GM23338 (cell line): ENCODE results near the gene THSD4. TPM values are rescaled to one million over a fixed set of nuclear protein-coding genes. Genes with fewer than 3 reads are reported as not detected.

Experiments used
- ATAC-seq: fragments of 200-7000 bp; cut with Tn5 transposase; 3 replicates; pipeline ENCODE4 v1.9.1; 2020
- DNase-seq: peaks from one replicate; pipeline ENCODE4 v3.0.0-alpha.2; 2015; ENCODE audit warnings: low spot score
- H2AFZ ChIP-seq: fragments of 200-600 bp; sonication (generic); 2 replicates; pipeline ENCODE4 v1.8.0; 2016; ENCODE audit warnings: antibody characterized with exemption, mild to moderate bottlenecking, moderate library complexity
- H3F3A ChIP-seq: fragments of 200-600 bp; sonication (generic); replicated peaks from 2 replicates; pipeline ENCODE4 v1.8.0; 2017; ENCODE audit warnings: antibody characterized with exemption, mixed run types, low read depth
- H3K27ac ChIP-seq: fragments of 200-600 bp; sonication (generic); 2 replicates; pipeline ENCODE4 v1.6.1; 2016; ENCODE audit warnings: low read depth
- H3K27me3 ChIP-seq: fragments of 200-600 bp; sonication (generic); 2 replicates; pipeline ENCODE4 v1.8.0; 2016; ENCODE audit warnings: mild to moderate bottlenecking, mixed run types, moderate library complexity; ENCODE audit not compliant: insufficient read depth
- H3K36me3 ChIP-seq: fragments of 200-600 bp; sonication (generic); 2 replicates; pipeline ENCODE4 v1.8.0; 2016; ENCODE audit warnings: mild to moderate bottlenecking; ENCODE audit not compliant: insufficient read depth
- H3K4me1 ChIP-seq: fragments of 200-600 bp; sonication (generic); 2 replicates; pipeline ENCODE4 v1.8.0; 2016; ENCODE audit warnings: mild to moderate bottlenecking, moderate library complexity; ENCODE audit not compliant: insufficient read depth
- H3K4me2 ChIP-seq: fragments of 200-600 bp; sonication (generic); 2 replicates; pipeline ENCODE4 v1.7.1; 2017; ENCODE audit warnings: mixed run types
- H3K4me3 ChIP-seq: fragments of 200-600 bp; sonication (generic); 2 replicates; pipeline ENCODE4 v1.6.1; 2016; ENCODE audit warnings: mixed run types
- H3K79me2 ChIP-seq: fragments of 200-600 bp; sonication (generic); replicated peaks from 2 replicates; pipeline ENCODE4 v1.8.0; 2017; ENCODE audit warnings: mild to moderate bottlenecking; ENCODE audit not compliant: insufficient read depth
- H3K9me2 ChIP-seq: fragments of 200-600 bp; sonication (generic); 2 replicates; pipeline ENCODE4 v1.8.0; 2017; ENCODE audit not compliant: insufficient read depth
- H4K20me1 ChIP-seq: fragments of 200-600 bp; sonication (generic); replicated peaks from 2 replicates; pipeline ENCODE4 v1.8.0; 2017; ENCODE audit warnings: mild to moderate bottlenecking; ENCODE audit not compliant: insufficient read depth
- H3K27ac Mint-ChIP-seq: 2 replicates; pipeline ENCODE4 v1.8.0; 2020; ENCODE audit warnings: inconsistent platforms, mild to moderate bottlenecking, moderate library complexity, mixed read lengths
- H3K27me3 Mint-ChIP-seq: 3 replicates; pipeline ENCODE4 v1.8.0; 2022; ENCODE audit warnings: low read depth, mild to moderate bottlenecking, moderate library complexity, mixed read lengths, inconsistent platforms; ENCODE audit not compliant: insufficient read depth, poor library complexity
- H3K36me3 Mint-ChIP-seq: 3 replicates; pipeline ENCODE4 v1.8.0; 2021; ENCODE audit warnings: low read depth, mild to moderate bottlenecking, inconsistent platforms, moderate library complexity, mixed read lengths
- H3K4me1 Mint-ChIP-seq: 3 replicates; pipeline ENCODE4 v1.8.0; 2020; ENCODE audit warnings: mild to moderate bottlenecking, inconsistent platforms, mixed read lengths
- H3K4me3 Mint-ChIP-seq: 3 replicates; pipeline ENCODE4 v1.8.0; 2021; ENCODE audit warnings: moderate library complexity, mild to moderate bottlenecking, inconsistent platforms, mixed read lengths
- H3K9me3 Mint-ChIP-seq: 3 replicates; pipeline ENCODE4 v1.8.0; 2020; ENCODE audit warnings: moderate library complexity, mild to moderate bottlenecking, inconsistent platforms, mixed read lengths
- CREB1 ChIP-seq: fragments of 250-450 bp; sonication (Bioruptor Pico); IDR thresholded peaks from 2 replicates; pipeline ENCODE4 v1.5.0; 2020; ENCODE audit warnings: low read depth, mild to moderate bottlenecking, moderate library complexity
- CTCF ChIP-seq, 2 experiments: fragments of 200-600 bp in 1 of 2; sonication (generic) in 1 of 2; conservative IDR thresholded peaks; 2 replicates each; pipeline versions ENCODE4 v1.5.1 to v1.6.1; 2016 to 2017; ENCODE audit warnings: antibody characterized with exemption in 2 of 2, low read depth in 2 of 2, mild to moderate bottlenecking in 2 of 2, moderate library complexity in 1 of 2
- ETS1 ChIP-seq: IDR thresholded peaks from 2 replicates; pipeline ENCODE4 v1.6.1; 2016; ENCODE audit warnings: antibody characterized with exemption
- EZH2 ChIP-seq: fragments of 200-600 bp; sonication (generic); IDR thresholded peaks from one replicate; pipeline ENCODE4 v1.8.0; 2017; ENCODE audit warnings: antibody characterized with exemption, mild to moderate bottlenecking, low read depth; ENCODE audit not compliant: unreplicated experiment
- EZH2phosphoT487 ChIP-seq: fragments of 200-600 bp; sonication (generic); IDR thresholded peaks from one replicate; pipeline ENCODE4 v1.8.1; 2018; ENCODE audit warnings: antibody characterized with exemption; ENCODE audit not compliant: unreplicated experiment
- JUNB ChIP-seq: IDR thresholded peaks from one replicate; pipeline ENCODE4 v1.6.1; 2016; ENCODE audit warnings: antibody characterized with exemption; ENCODE audit not compliant: unreplicated experiment
- NANOG ChIP-seq: IDR thresholded peaks from 2 replicates; pipeline ENCODE4 v1.6.1; 2016; ENCODE audit warnings: antibody characterized with exemption, borderline replicate concordance
- POLR2AphosphoS5 ChIP-seq: IDR thresholded peaks from 2 replicates; pipeline ENCODE4 v1.6.1; 2016; ENCODE audit warnings: antibody characterized with exemption, low read depth
- REST ChIP-seq: IDR thresholded peaks from one replicate; pipeline ENCODE4 v1.6.1; 2018; ENCODE audit warnings: antibody characterized with exemption; ENCODE audit not compliant: unreplicated experiment
- STAT1 ChIP-seq: IDR thresholded peaks from one replicate; pipeline ENCODE4 v1.6.1; 2016; ENCODE audit warnings: antibody characterized with exemption; ENCODE audit not compliant: unreplicated experiment
- ZNF114 ChIP-seq: fragments of 250-450 bp; sonication (Bioruptor Pico); IDR thresholded peaks from 2 replicates; pipeline ENCODE4 v1.5.0; 2020; ENCODE audit warnings: mild to moderate bottlenecking, moderate library complexity
- ZNF331 ChIP-seq: fragments of 250-450 bp; sonication (Bioruptor Pico); IDR thresholded peaks from 2 replicates; pipeline ENCODE4 v1.5.0; 2020; ENCODE audit warnings: low read depth, mild to moderate bottlenecking, moderate library complexity
- ZNF462 ChIP-seq: fragments of 250-450 bp; sonication (Bioruptor Pico); IDR thresholded peaks from 2 replicates; pipeline ENCODE4 v1.5.0; 2020; ENCODE audit warnings: mild to moderate bottlenecking, moderate library complexity
- polyA plus RNA-seq: library from polyadenylated mRNA; unstranded; fragments of >200 nt; fragmentation: Nextera tagmentation; extraction: Ambion mirVana; gene quantifications from 2 replicates; pipeline ENCODE4 v1.2.1, GENCODE V29; 2016
- total RNA-seq: library from RNA; depleted of rRNA; stranded (reverse); fragments of >200 nt; shearing (Covaris generic); gene quantifications from 2 replicates; pipeline ENCODE4 v1.2.3, GENCODE V29; 2014

Gene THSD4
- total and polyA plus RNA-seq, 2 experiments from 2014 or later = 2.0 to 7.4 TPM

GRCh38 chr15:71698030-71698429 lies 582.8 kb downstream of the THSD4 start:
- no peak for ATAC-seq
- Mint-ChIP-seq H3K4me3 (no peak overlapping the region), H3K36me3 (peaks cover 5% of the 10 kb centered on the region; the same call in 1 of the 3 replicates), H3K27ac (no peak overlapping the region), H3K9me3 (peaks cover 5% of the 10 kb centered on the region; the same call in 2 of the 3 replicates), H3K4me1 (peaks cover 2% of the 10 kb centered on the region; the same call in 1 of the 3 replicates), H3K27me3 (peaks cover 6% of the 10 kb centered on the region)
- H3K9me2 ChIP-seq = peaks cover 7% of the 10 kb centered on the region
- no peak overlapping the region for H3K4me3 ChIP-seq
- no peak for TF ChIP-seq POLR2AphosphoS5
- TF ChIP-seq ZNF331 (CRISPR knock-in tag) = no peak
- no peak for TF ChIP-seq ZNF462 (CRISPR knock-in tag)
- TF ChIP-seq CTCF (conservative IDR thresholded peaks at IDR 0.05; ENCODE audit: low read depth in 2 of 2) = no peak
- no peak for TF ChIP-seq ETS1
- TF ChIP-seq EZH2phosphoT487 = no peak
- TF ChIP-seq ZNF114 (CRISPR knock-in tag) = no peak
- no peak for TF ChIP-seq CREB1
- TF ChIP-seq JUNB = no peak
- no peak for TF ChIP-seq NANOG
- TF ChIP-seq EZH2 = no peak
- no peak for TF ChIP-seq REST
- TF ChIP-seq STAT1 = no peak
- no peaks in the 10 kb centered on the region for H3K27me3 ChIP-seq
- H3K4me2 ChIP-seq = no peak overlapping the region
- H3K36me3 ChIP-seq = no peaks in the 10 kb centered on the region
- H4K20me1 ChIP-seq = no peaks in the 10 kb centered on the region
- DNase-seq = no peak
- H2AFZ ChIP-seq = no peak overlapping the region
- no peaks in the 10 kb centered on the region for H3K4me1 ChIP-seq
- no peaks in the 10 kb centered on the region for H3K79me2 ChIP-seq
- no peak overlapping the region for H3K27ac ChIP-seq
- no peaks in the 10 kb centered on the region for H3F3A ChIP-seq
